Ascending aorta (tissue), 2 donors: Measurements from ENCODE around the gene PCNX3. TPM values are rescaled to one million over a fixed set of nuclear protein-coding genes. Genes with fewer than 3 reads are reported as not detected.
A peak's percentile ranks its signal among the peaks of the same experiment; 100 is the strongest.
"Not testable (repeated sequence)": the region's sequence is repeated elsewhere in the genome, so short reads cannot be mapped to it uniquely, and the experiment has no call there.

Experiments used
- DNase-seq, 2 donors: peaks; one replicate each; pipeline ENCODE4 v3.0.0-alpha.2; 2019; ENCODE audit warnings: low spot score in 2 of 2
- H3K27ac ChIP-seq, 2 donors: fragments of 200-600 bp; sonication (generic); one replicate each; pipeline ENCODE4 v1.5.1; 2016 to 2017; ENCODE audit warnings: mild to moderate bottlenecking in 1 of 2
- H3K27me3 ChIP-seq: fragments of 200-600 bp; sonication (generic); one replicate; pipeline ENCODE4 v1.5.1; 2017
- H3K36me3 ChIP-seq, 2 donors: fragments of 200-600 bp; sonication (generic); one replicate each; pipeline ENCODE4 v1.5.1; 2016
- H3K4me1 ChIP-seq, 2 donors: fragments of 200-600 bp; sonication (generic); one replicate each; pipeline ENCODE4 v1.5.1; 2016 to 2017; ENCODE audit warnings: mild to moderate bottlenecking in 1 of 2
- H3K4me3 ChIP-seq, 2 donors: fragments of 200-600 bp; sonication (generic); one replicate each; pipeline ENCODE4 v1.5.1; 2016 to 2017; ENCODE audit warnings: mild to moderate bottlenecking in 1 of 2
- H3K9me3 ChIP-seq, 2 donors: fragments of 200-600 bp; sonication (generic); one replicate each; pipeline ENCODE4 v1.5.1; 2016
- CTCF ChIP-seq, 3 experiments: fragments of 200-600 bp in 2 of 3; fragments of 450-650 bp in 1 of 3; sonication (generic) in 2 of 3; IDR thresholded peaks; one replicate each; pipeline ENCODE4 v1.5.1; 2016 to 2019; ENCODE audit warnings: antibody characterized with exemption in 3 of 3, mild to moderate bottlenecking in 1 of 3, moderate library complexity in 1 of 3
- intact Hi-C: fragments of 100-400 bp; cut with DNase I; formaldehyde crosslinking; loops from one replicate; pipeline ENCODE4 v1.15.1; 2023
- total RNA-seq: library from RNA; depleted of rRNA; stranded (reverse); fragments of >200 nt; gene quantifications from one replicate; pipeline ENCODE4 v1.1.0, GENCODE V29; 2016

Gene PCNX3
- total RNA-seq, 1 donor from 2014 or later: 181 TPM

DNA sequence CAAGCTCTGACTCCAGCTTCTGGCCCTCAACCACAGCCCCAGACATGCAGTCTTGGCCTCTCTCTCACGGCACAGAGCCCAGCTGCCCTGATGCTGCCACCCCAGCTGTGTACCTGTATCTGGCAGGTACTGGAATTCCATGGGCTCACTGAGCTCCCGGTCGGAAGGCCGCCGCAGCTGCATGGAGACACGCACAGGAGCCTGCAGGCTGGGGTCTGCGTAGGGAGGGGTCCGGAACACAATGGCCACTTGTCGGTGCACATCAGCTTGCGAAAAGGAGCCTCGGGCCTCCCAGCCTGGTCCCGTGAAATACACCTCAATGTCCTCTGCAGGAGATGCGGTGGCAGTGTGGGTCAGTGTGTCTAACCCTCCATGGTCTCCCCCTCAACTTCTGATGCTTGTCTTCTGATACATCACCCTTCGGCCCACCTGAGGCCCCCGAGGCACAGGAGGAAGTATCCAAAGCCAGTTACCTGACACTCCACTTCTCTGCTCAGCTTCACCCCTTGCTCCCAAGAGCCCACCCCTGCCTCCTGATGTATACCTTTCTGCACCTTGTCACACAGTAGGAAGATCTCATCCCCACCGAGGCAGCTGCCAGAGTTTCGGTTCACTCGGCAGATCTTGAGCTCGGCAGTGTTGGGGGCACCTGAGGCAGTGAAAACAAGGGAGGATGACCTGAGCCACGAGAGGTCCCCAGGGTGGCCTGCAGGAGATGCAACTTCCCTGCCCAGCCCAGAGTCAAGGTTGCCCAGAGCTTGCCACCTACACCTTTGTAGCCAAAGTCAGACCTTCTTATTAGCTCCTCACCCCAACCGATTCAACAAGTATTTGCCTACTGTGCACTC is 42.8 kb downstream of the PCNX3 start:
- Histone ChIP-seq H3K27me3 (no peaks in the 10 kb centered on the region), H3K4me1 (peaks cover 17 to 30% of the 10 kb centered on the region in 2 donors), H3K27ac (no peak overlapping the region), H3K4me3 (no peak overlapping the region), H3K9me3 (no peaks in the 10 kb centered on the region), H3K36me3 (peaks cover 68 to 76% of the 10 kb centered on the region in 2 donors)
- no peak for TF ChIP-seq CTCF (IDR thresholded peaks at IDR 0.05)
- intact Hi-C loops: no loop called here
- no peak for DNase-seq

DNA sequence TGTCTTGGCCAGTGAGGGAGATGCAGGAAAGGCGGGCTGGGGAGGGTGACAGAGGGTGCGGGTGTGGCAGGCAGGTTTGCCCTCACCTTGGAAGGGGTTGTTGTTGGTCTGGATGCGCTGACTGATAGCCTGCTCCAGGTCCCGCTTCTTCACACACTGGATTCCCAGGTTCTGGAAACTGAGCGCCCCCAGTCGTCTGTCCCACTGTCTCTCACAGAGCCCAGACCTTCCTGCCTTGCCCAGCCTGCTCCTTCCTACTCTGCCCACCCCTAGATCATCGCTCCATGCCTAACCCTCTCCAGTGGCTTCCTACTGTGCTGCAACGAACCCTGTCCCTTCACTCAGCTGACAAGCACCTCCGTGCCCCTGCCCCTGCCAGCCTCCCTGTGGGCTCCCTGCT is 44.5 kb downstream of the PCNX3 start:
- Histone ChIP-seq H3K9me3 (no peaks in the 10 kb centered on the region), H3K27ac (peak overlapping the region; percentile 34 to 98), H3K27me3 (no peaks in the 10 kb centered on the region), H3K36me3 (peaks cover 55 to 65% of the 10 kb centered on the region in 2 donors), H3K4me3 (no peak overlapping the region), H3K4me1 (peaks cover 11 to 32% of the 10 kb centered on the region in 2 donors)
- intact Hi-C loops: loop anchor here (5.0 to 10.0 kb wide), 3 partner anchors 103 to 615 kb away; partner anchors contain the start of genes C11orf68, DRAP1, LTBP3 and SAC3D1
- no peak for TF ChIP-seq CTCF (IDR thresholded peaks at IDR 0.05)
- DNase-seq: no peak

- peak overlapping the region; percentile 95 to 99 for H3K4me3 ChIP-seq
- not testable (repeated sequence) for DNase-seq, H3K9me3 ChIP-seq, H3K27me3 ChIP-seq
- peaks cover 11 to 32% of the 10 kb centered on the region in 2 donors for H3K4me1 ChIP-seq
- intact Hi-C loops: loop anchor here (5.0 to 10.0 kb wide), 3 partner anchors 104 to 616 kb away; partner anchors contain the start of genes C11orf68, DRAP1, LTBP3 and SAC3D1
- peaks cover 51 to 57% of the 10 kb centered on the region in 2 donors for H3K36me3 ChIP-seq
- peak overlapping the region; percentile 98 for H3K27ac ChIP-seq
Measured at GRCh38 chr11:65660908-65661307, 45.3 kb downstream of the PCNX3 start.

- no peak for TF ChIP-seq CTCF (IDR thresholded peaks at IDR 0.05)
- Histone ChIP-seq H3K9me3 (no peaks in the 10 kb centered on the region), H3K4me1 (peaks cover 11 to 32% of the 10 kb centered on the region in 2 donors), H3K27ac (peak overlapping the region; percentile 98), H3K4me3 (peak overlapping the region; percentile 95 to 99), H3K36me3 (peaks cover 43 to 48% of the 10 kb centered on the region in 2 donors), H3K27me3 (no peaks in the 10 kb centered on the region)
- intact Hi-C loops: loop anchor here (1.0 to 10.0 kb wide), 5 partner anchors 8 to 617 kb away; partner anchors contain the start of genes C11orf68, DRAP1, LTBP3 and SAC3D1
- no peak for DNase-seq
Measured at GRCh38 chr11:65661599-65662246, 46.1 kb downstream of the PCNX3 start.

- Histone ChIP-seq H3K9me3 (no peaks in the 10 kb centered on the region), H3K4me1 (peaks cover 11 to 32% of the 10 kb centered on the region in 2 donors), H3K36me3 (peaks cover 37 to 42% of the 10 kb centered on the region in 2 donors), H3K4me3 (peak overlapping the region; percentile 95 to 99), H3K27ac (peak overlapping the region; percentile 98), H3K27me3 (no peaks in the 10 kb centered on the region)
- intact Hi-C loops: loop anchor here (1.0 to 10.0 kb wide), 5 partner anchors 9 to 618 kb away; partner anchors contain the start of genes C11orf68, DRAP1, LTBP3 and SAC3D1
- TF ChIP-seq CTCF (IDR thresholded peaks at IDR 0.05): no peak
- peak in 1 of 2 donors; percentile 72 for DNase-seq
Measured at GRCh38 chr11:65662247-65662798, 46.7 kb downstream of the PCNX3 start.
